H1 (cell line): Measurements from ENCODE around the gene BOLA2. TPM values are rescaled to one million over a fixed set of nuclear protein-coding genes. Genes with fewer than 3 reads are reported as not detected.
"Not testable (repeated sequence)": the region's sequence is repeated elsewhere in the genome, so short reads cannot be mapped to it uniquely, and the experiment has no call there.

Experiments
- CTCF ChIA-PET: fragments of 300-600 bp; sonication (Branson Sonifier 250); formaldehyde crosslinking; loops from one replicate; lab custom pipeline; 2021; ENCODE audit not compliant: partially characterized antibody; lab: Charles Lee
- POLR2A ChIA-PET: fragments of 300-600 bp; sonication (Branson Sonifier 250); formaldehyde crosslinking; loops from one replicate; lab custom pipeline; 2021; ENCODE audit warnings: inconsistent platforms; ENCODE audit not compliant: partially characterized antibody; lab: Charles Lee
- DNase-seq, 2 experiments: peaks; one replicate each; pipeline versions ENCODE4 v3.0.0 to v3.0.0-alpha.2; 2010 to 2022; ENCODE audit warnings: low spot score in 2 of 2, low read depth in 1 of 2, mixed read lengths in 1 of 2
- FAIRE-seq: peaks from 2 replicates; lab custom pipeline; 2011; peaks lifted over from hg19 to GRCh38; lab: Jason Lieb, UNC
- H2AFZ ChIP-seq: 2 replicates; pipeline ENCODE4 v1.8.1; 2012; ENCODE audit warnings: low read length, inconsistent platforms
- H2AK5ac ChIP-seq: 2 replicates; pipeline ENCODE4 v1.6.1; 2013; ENCODE audit warnings: low read depth, low read length
- H2BK120ac ChIP-seq: replicated peaks from 2 replicates; pipeline ENCODE3; 2013; ENCODE audit warnings: low read depth, low read length, inconsistent platforms
- H2BK12ac ChIP-seq: 2 replicates; pipeline ENCODE4 v1.6.1; 2013; ENCODE audit warnings: low read depth, low read length
- H2BK15ac ChIP-seq: 2 replicates; pipeline ENCODE4 v1.6.1; 2013; ENCODE audit warnings: low read length
- H2BK20ac ChIP-seq: 2 replicates; pipeline ENCODE4 v1.6.1; 2013; ENCODE audit warnings: low read length
- H2BK5ac ChIP-seq: 2 replicates; pipeline ENCODE4 v1.6.1; 2013; ENCODE audit warnings: low read depth, low read length
- H3K14ac ChIP-seq: 2 replicates; pipeline ENCODE4 v1.6.1; 2013; ENCODE audit warnings: inconsistent platforms; ENCODE audit not compliant: insufficient read length
- H3K18ac ChIP-seq: 2 replicates; pipeline ENCODE4 v1.6.1; 2013; ENCODE audit warnings: low read length; ENCODE audit errors: extremely low read depth
- H3K23ac ChIP-seq: 2 replicates; pipeline ENCODE4 v1.6.1; 2013; ENCODE audit warnings: inconsistent platforms; ENCODE audit not compliant: insufficient read length
- H3K23me2 ChIP-seq: 2 replicates; pipeline ENCODE4 v1.6.1; 2013; ENCODE audit warnings: low read depth, low read length
- H3K27ac ChIP-seq: 2 replicates; pipeline ENCODE4 v1.6.1; 2011; ENCODE audit warnings: low read depth, low read length, inconsistent platforms
- H3K27me3 ChIP-seq, 4 experiments: replicated peaks in 1 of 4; 1 replicate in 1 of 4; 2 replicates in 3 of 4; pipeline versions ENCODE4 v1.6.1 to v1.8.1; 2011 to 2013; ENCODE audit warnings: low read length in 3 of 4, mild to moderate bottlenecking in 3 of 4, inconsistent platforms in 2 of 4, mixed read lengths in 2 of 4, moderate library complexity in 1 of 4; ENCODE audit not compliant: control insufficient read depth in 3 of 4, insufficient read depth in 3 of 4; ENCODE audit errors: extremely low read depth in 1 of 4
- H3K36me3 ChIP-seq, 4 experiments: 2 replicates each; pipeline versions ENCODE4 v1.6.1 to v1.8.1; 2011 to 2013; ENCODE audit warnings: mild to moderate bottlenecking in 4 of 4, low read length in 3 of 4, moderate library complexity in 2 of 4, control low read depth in 1 of 4, inconsistent platforms in 1 of 4; ENCODE audit not compliant: insufficient read depth in 4 of 4, control insufficient read depth in 2 of 4
- H3K4ac ChIP-seq: replicated peaks from 2 replicates; pipeline ENCODE3; 2013; ENCODE audit warnings: low read length, low read depth, mixed read lengths, inconsistent platforms; ENCODE audit not compliant: insufficient read length
- H3K4me1 ChIP-seq, 4 experiments: replicated peaks in 1 of 4; 1 replicate in 1 of 4; 2 replicates in 3 of 4; pipeline versions ENCODE4 v1.6.1 to v1.8.1; 2011 to 2013; ENCODE audit warnings: low read length in 3 of 4, inconsistent platforms in 2 of 4, mixed read lengths in 1 of 4; ENCODE audit not compliant: insufficient read depth in 4 of 4, control insufficient read depth in 3 of 4
- H3K4me2 ChIP-seq, 2 experiments: 2 replicates each; pipeline versions ENCODE4 v1.6.1 to v1.8.1; 2011 to 2013; ENCODE audit warnings: low read depth in 2 of 2, low read length in 2 of 2, control low read depth in 1 of 2, inconsistent platforms in 1 of 2, mild to moderate bottlenecking in 1 of 2; ENCODE audit not compliant: insufficient read depth in 1 of 2
- H3K4me3 ChIP-seq, 4 experiments: fragments of 200-600, 300-600 bp in 1 of 4; sonication (generic), shearing (Covaris generic), sonication (Bioruptor Twin) in 1 of 4; 2 replicates each; pipeline versions ENCODE4 v1.5.1 to v1.8.1; 2011 to 2016; ENCODE audit warnings: low read length in 4 of 4, low read depth in 3 of 4, control low read depth in 2 of 4, inconsistent platforms in 2 of 4, mild to moderate bottlenecking in 2 of 4, mixed read lengths in 1 of 4, moderate library complexity in 1 of 4; ENCODE audit not compliant: insufficient read depth in 2 of 4; ENCODE audit errors: extremely low read depth in 1 of 4
- H3K56ac ChIP-seq: replicated peaks from 2 replicates; pipeline ENCODE3; 2013; ENCODE audit warnings: low read depth, mild to moderate bottlenecking, mixed read lengths, low read length, inconsistent platforms; ENCODE audit not compliant: insufficient read length
- H3K79me1 ChIP-seq: 2 replicates; pipeline ENCODE4 v1.6.1; 2013; ENCODE audit warnings: low read depth, low read length, control low read depth
- H3K79me2 ChIP-seq, 2 experiments: 2 replicates each; pipeline versions ENCODE4 v1.6.1 to v1.8.1; 2012 to 2013; ENCODE audit warnings: low read length in 2 of 2, mild to moderate bottlenecking in 2 of 2, inconsistent platforms in 1 of 2; ENCODE audit not compliant: insufficient read depth in 2 of 2, control insufficient read depth in 1 of 2
- H3K9ac ChIP-seq, 4 experiments: replicated peaks in 1 of 4; 1 replicate in 1 of 4; 2 replicates in 3 of 4; pipeline versions ENCODE4 v1.6.1 to v1.8.1; 2011 to 2013; ENCODE audit warnings: low read depth in 3 of 4, low read length in 3 of 4, control low read depth in 2 of 4, mild to moderate bottlenecking in 2 of 4, moderate library complexity in 2 of 4, inconsistent platforms in 1 of 4; ENCODE audit errors: extremely low read depth in 1 of 4
- H3K9me3 ChIP-seq, 2 experiments: 2 replicates each; pipeline versions ENCODE4 v1.6.1 to v1.8.1; 2012 to 2013; ENCODE audit warnings: mild to moderate bottlenecking in 2 of 2, moderate library complexity in 2 of 2, control low read depth in 1 of 2, inconsistent platforms in 1 of 2, low read depth in 1 of 2, low read length in 1 of 2, mixed read lengths in 1 of 2; ENCODE audit not compliant: insufficient read depth in 2 of 2
- H4K20me1 ChIP-seq, 2 experiments: replicated peaks in 1 of 2; 2 replicates each; pipeline versions ENCODE3 to v1.8.1; 2011 to 2013; ENCODE audit warnings: inconsistent platforms in 2 of 2, low read length in 2 of 2, mild to moderate bottlenecking in 1 of 2; ENCODE audit not compliant: insufficient read depth in 2 of 2, control insufficient read depth in 1 of 2
- H4K5ac ChIP-seq: 2 replicates; pipeline ENCODE4 v1.6.1; 2013; ENCODE audit warnings: low read length, low read depth, mixed read lengths, inconsistent platforms; ENCODE audit not compliant: insufficient read length
- H4K8ac ChIP-seq: 2 replicates; pipeline ENCODE4 v1.8.0; 2013; ENCODE audit warnings: mild to moderate bottlenecking, moderate library complexity, low read length, inconsistent platforms; ENCODE audit not compliant: insufficient read depth; ENCODE audit errors: extremely low read depth
- H4K91ac ChIP-seq: replicated peaks from 2 replicates; pipeline ENCODE3; 2013; ENCODE audit warnings: low read length, mixed read lengths, inconsistent platforms; ENCODE audit not compliant: insufficient read length
- WGBS, 2 experiments: shearing (Covaris generic) in 1 of 2; methylation state at CpG; one replicate each; pipeline versions ENCODE4 v1.1.6 to v1.1.7; 2013 to 2015; ENCODE audit warnings: low lambda C conversion rate in 2 of 2, mixed read lengths in 2 of 2, inconsistent platforms in 1 of 2, low coverage in 1 of 2, missing lambda C conversion rate in 1 of 2; ENCODE audit not compliant: insufficient replicate concordance in 2 of 2, insufficient coverage in 1 of 2, insufficient read length in 1 of 2; ENCODE audit errors: extremely low coverage in 1 of 2, missing lambda C conversion rate in 1 of 2; 5-methylcytosine and 5-hydroxymethylcytosine counted together
- polyA plus RNA-seq, 7 experiments: library from polyadenylated mRNA; depleted of rRNA in 3 of 7; stranded (reverse) in 5 of 7; unstranded in 2 of 7; fragments of >200 nt in 5 of 7; fragments of 200-250 nt in 2 of 7; gene quantifications; 1 replicate in 5 of 7; 2 replicates in 1 of 7; 4 replicates in 1 of 7; pipeline versions ENCODE4 v1.2.1 to v1.2.3, GENCODE V29; 2011 to 2013; ENCODE audit warnings: missing spikeins in 2 of 7, mixed read lengths in 2 of 7
- total RNA-seq: library from RNA; stranded (reverse); fragmentation: NEBNext Ultra II Directional; extraction: Animal tissue kit (Norgen Biotek cat#: 25700); gene quantifications from 2 replicates; pipeline ENCODE4 v1.2.1, GENCODE V29; 2021

The BOLA2 gene
- total and polyA plus RNA-seq, 2 of the 8 experiments (the other 6 are each of a cell fraction or from before 2014, with no cell fraction given), result 13.0 to 61.1 TPM

DNA sequence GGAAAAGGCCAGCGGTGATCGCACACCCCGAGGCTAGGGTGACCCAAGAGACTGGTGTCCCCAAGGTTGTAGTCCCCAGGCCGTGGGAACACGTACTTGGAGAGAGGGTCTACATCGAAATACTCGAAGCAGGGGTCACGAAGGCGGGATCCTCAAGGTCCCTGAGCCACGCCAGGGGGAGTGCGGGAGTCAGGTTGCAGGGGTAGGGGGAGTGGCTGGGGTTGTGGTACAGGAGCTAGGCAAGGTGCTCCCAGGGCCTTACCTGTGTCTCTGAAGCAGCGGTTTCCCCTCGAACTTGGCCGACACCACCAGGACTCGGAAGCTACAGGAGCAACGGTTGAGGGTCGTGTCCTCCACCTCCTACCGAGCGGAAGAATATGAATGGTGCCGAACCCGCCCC is 397 bp downstream of the BOLA2 start:
- H3K9ac ChIP-seq, H3K4me3 ChIP-seq, H3K79me2 ChIP-seq, H4K8ac ChIP-seq, H3K4ac ChIP-seq, H4K20me1 ChIP-seq, H3K56ac ChIP-seq, H3K4me2 ChIP-seq, H3K18ac ChIP-seq, H2BK12ac ChIP-seq, H2BK20ac ChIP-seq, H3K27ac ChIP-seq, FAIRE-seq, H3K9me3 ChIP-seq, H3K79me1 ChIP-seq, H3K27me3 ChIP-seq, H3K36me3 ChIP-seq, CTCF ChIA-PET, H3K14ac ChIP-seq, H2BK15ac ChIP-seq, H2BK5ac ChIP-seq, H2BK120ac ChIP-seq, H4K91ac ChIP-seq, H3K23me2 ChIP-seq, H4K5ac ChIP-seq, H3K23ac ChIP-seq, DNase-seq, H2AK5ac ChIP-seq, H2AFZ ChIP-seq, POLR2A ChIA-PET, H3K4me1 ChIP-seq: not testable (repeated sequence)
- no CpG with 5 or more reads among the region's 21 CpGs for whole genome bisulfite sequencing, 2 experiments

DNA sequence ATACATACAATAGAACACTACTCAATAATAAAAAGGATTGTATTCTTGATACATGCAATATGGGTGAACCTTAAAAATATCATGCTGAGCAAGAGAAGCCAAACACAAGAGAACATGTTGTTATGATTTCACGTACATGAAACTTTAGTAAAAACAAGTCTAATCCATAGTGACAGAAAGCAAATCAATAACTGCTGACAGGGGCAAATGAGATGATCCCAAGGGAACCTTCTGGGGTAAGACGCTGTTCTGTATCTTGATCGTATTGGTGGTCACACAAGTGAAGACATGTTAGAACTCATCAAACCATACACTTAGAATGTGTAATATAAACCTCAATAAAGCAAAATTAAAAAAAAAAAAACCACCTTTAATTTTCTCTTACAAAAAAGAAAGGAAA is 28.8 kb downstream of the BOLA2 start:
- H3K9ac ChIP-seq, H3K27ac ChIP-seq, H3K4me2 ChIP-seq, H3K4me1 ChIP-seq, H4K91ac ChIP-seq, H3K9me3 ChIP-seq, POLR2A ChIA-PET, H3K23me2 ChIP-seq, H3K79me2 ChIP-seq, H2BK12ac ChIP-seq, H2AFZ ChIP-seq, H3K23ac ChIP-seq, CTCF ChIA-PET, H3K79me1 ChIP-seq, H4K5ac ChIP-seq, H3K4me3 ChIP-seq, H3K27me3 ChIP-seq, H4K8ac ChIP-seq, H2AK5ac ChIP-seq, FAIRE-seq, H2BK15ac ChIP-seq, H3K4ac ChIP-seq, H3K14ac ChIP-seq, H3K56ac ChIP-seq, DNase-seq, H4K20me1 ChIP-seq, H2BK20ac ChIP-seq, H3K18ac ChIP-seq, H2BK120ac ChIP-seq, H3K36me3 ChIP-seq, H2BK5ac ChIP-seq: not testable (repeated sequence)
- 94% methylated on average over 3 of the region's 3 CpGs; no CpG with 5 or more reads in 1 of the 2 experiments for WGBS, 2 experiments
